Epithelial cell of esophagus (primary cell): ENCODE results near the gene MYOF.
"Not testable (repeated sequence)": the region's sequence is repeated elsewhere in the genome, so short reads cannot be mapped to it uniquely, and the experiment has no call there.

ENCODE experiments used
- DNase-seq: peaks from one replicate; pipeline ENCODE4 v3.0.0; 2010; ENCODE audit warnings: low read depth
- H3K4me3 ChIP-seq: 2 replicates; pipeline ENCODE4 v1.5.1; 2011; ENCODE audit warnings: mild to moderate bottlenecking, low read length, control low read depth
- CTCF ChIP-seq: IDR thresholded peaks from 2 replicates; pipeline ENCODE4 v1.5.1; 2011; ENCODE audit warnings: low read depth, mild to moderate bottlenecking, low read length, control low read depth, inconsistent platforms; ENCODE audit not compliant: insufficient read depth; ENCODE audit errors: missing control alignments

The MYOF gene

GRCh38 chr10:93445978-93446720, 36.0 kb downstream of the MYOF start:
- no peak for TF ChIP-seq CTCF
- peak; percentile 66 for DNase-seq
- H3K4me3 ChIP-seq: no peak overlapping the region

- no peak overlapping the region for H3K4me3 ChIP-seq
- DNase-seq: peak; percentile 99
- TF ChIP-seq CTCF: no peak
Observed at GRCh38 chr10:93445097-93445960, 36.8 kb downstream of the MYOF start.

- DNase-seq: no peak
- TF ChIP-seq CTCF: no peak
- H3K4me3 ChIP-seq: no peak overlapping the region
Observed at GRCh38 chr10:93443481-93443880, 38.7 kb downstream of the MYOF start.

GRCh38 chr10:93442721-93443120, 39.4 kb downstream of the MYOF start:
- not testable (repeated sequence) for H3K4me3 ChIP-seq, DNase-seq

- DNase-seq: no peak
- H3K4me3 ChIP-seq: no peak overlapping the region
- TF ChIP-seq CTCF: no peak
Observed at GRCh38 chr10:93440591-93441091, 41.5 kb downstream of the MYOF start.

GRCh38 chr10:93438613-93439253, 43.4 kb downstream of the MYOF start:
- DNase-seq: peak; percentile 89
- TF ChIP-seq CTCF: no peak
- no peak overlapping the region for H3K4me3 ChIP-seq

- H3K4me3 ChIP-seq: no peak overlapping the region
Observed at GRCh38 chr10:93437946-93438612, 44.1 kb downstream of the MYOF start.

More at GRCh38 chr10:93437946-93438612, 44.1 kb downstream of the MYOF start:
- DNase-seq: peak; percentile 37
- no peak for TF ChIP-seq CTCF
